GM21717 (cell line): ENCODE data around the gene ITSN2.

Experiments
- ATAC-seq: cut with Tn5 transposase; IDR thresholded peaks from one replicate; pipeline ENCODE4 v1.9.1; 2021; ENCODE audit warnings: mild to moderate bottlenecking, moderate library complexity; ENCODE audit not compliant: unreplicated experiment

ITSN2 gene

GRCh38 chr2:24337890-24338289 lies 22.4 kb downstream of the ITSN2 start:
- no peak for ATAC-seq

GRCh38 chr2:24336811-24337210 lies 23.5 kb downstream of the ITSN2 start:
- ATAC-seq: no peak

- no peak for ATAC-seq
Observed at GRCh38 chr2:24334245-24334633, 26.1 kb downstream of the ITSN2 start.

- ATAC-seq: no peak
Observed at GRCh38 chr2:24332791-24333540, 27.4 kb downstream of the ITSN2 start.

- no peak for ATAC-seq
Observed at GRCh38 chr2:24330161-24330560, 30.2 kb downstream of the ITSN2 start.

- ATAC-seq: no peak
Observed at GRCh38 chr2:24329700-24330099, 30.6 kb downstream of the ITSN2 start.

- ATAC-seq: no peak
Observed at GRCh38 chr2:24328010-24328409, 32.3 kb downstream of the ITSN2 start.

GRCh38 chr2:24317491-24317920 lies 42.8 kb downstream of the ITSN2 start:
- no peak for ATAC-seq

GRCh38 chr2:24315669-24316068 lies 44.7 kb downstream of the ITSN2 start:
- peak; percentile 51 for ATAC-seq

- ATAC-seq: peak; percentile 40
Observed at GRCh38 chr2:24313744-24314632, 46.3 kb downstream of the ITSN2 start.

GRCh38 chr2:24307961-24308360 lies 52.4 kb downstream of the ITSN2 start:
- no peak for ATAC-seq

- ATAC-seq: no peak
Observed at GRCh38 chr2:24304631-24305030, 55.7 kb downstream of the ITSN2 start.

- no peak for ATAC-seq
Observed at GRCh38 chr2:24304098-24304497, 56.2 kb downstream of the ITSN2 start.

GRCh38 chr2:24301599-24301998 lies 58.7 kb downstream of the ITSN2 start:
- ATAC-seq: no peak

- no peak for ATAC-seq
Observed at GRCh38 chr2:24297663-24298062, 62.7 kb downstream of the ITSN2 start.

GRCh38 chr2:24287171-24287570 lies 73.2 kb downstream of the ITSN2 start:
- no peak for ATAC-seq

- ATAC-seq: no peak
Observed at GRCh38 chr2:24285484-24286152, 74.7 kb downstream of the ITSN2 start.

- no peak for ATAC-seq
Observed at GRCh38 chr2:24280645-24281044, 79.7 kb downstream of the ITSN2 start.

GRCh38 chr2:24280161-24280560 lies 80.2 kb downstream of the ITSN2 start:
- ATAC-seq: no peak

GRCh38 chr2:24276349-24276899 lies 83.9 kb downstream of the ITSN2 start:
- ATAC-seq: no peak

GRCh38 chr2:24274809-24275208 lies 85.5 kb downstream of the ITSN2 start:
- ATAC-seq: no peak
